GM19025 (cell line): ENCODE results near the gene CHFR.
"Not testable (repeated sequence)": the region's sequence is repeated elsewhere in the genome, so short reads cannot be mapped to it uniquely, and the experiment has no call there.

Experiments
- ATAC-seq: cut with Tn5 transposase; IDR thresholded peaks from one replicate; pipeline ENCODE4 v1.9.1; 2021; ENCODE audit warnings: mild to moderate bottlenecking, low read depth, moderate library complexity; ENCODE audit not compliant: unreplicated experiment

Gene CHFR, protein sequence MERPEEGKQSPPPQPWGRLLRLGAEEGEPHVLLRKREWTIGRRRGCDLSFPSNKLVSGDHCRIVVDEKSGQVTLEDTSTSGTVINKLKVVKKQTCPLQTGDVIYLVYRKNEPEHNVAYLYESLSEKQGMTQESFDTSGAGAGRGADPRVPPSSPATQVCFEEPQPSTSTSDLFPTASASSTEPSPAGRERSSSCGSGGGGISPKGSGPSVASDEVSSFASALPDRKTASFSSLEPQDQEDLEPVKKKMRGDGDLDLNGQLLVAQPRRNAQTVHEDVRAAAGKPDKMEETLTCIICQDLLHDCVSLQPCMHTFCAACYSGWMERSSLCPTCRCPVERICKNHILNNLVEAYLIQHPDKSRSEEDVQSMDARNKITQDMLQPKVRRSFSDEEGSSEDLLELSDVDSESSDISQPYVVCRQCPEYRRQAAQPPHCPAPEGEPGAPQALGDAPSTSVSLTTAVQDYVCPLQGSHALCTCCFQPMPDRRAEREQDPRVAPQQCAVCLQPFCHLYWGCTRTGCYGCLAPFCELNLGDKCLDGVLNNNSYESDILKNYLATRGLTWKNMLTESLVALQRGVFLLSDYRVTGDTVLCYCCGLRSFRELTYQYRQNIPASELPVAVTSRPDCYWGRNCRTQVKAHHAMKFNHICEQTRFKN

DNA sequence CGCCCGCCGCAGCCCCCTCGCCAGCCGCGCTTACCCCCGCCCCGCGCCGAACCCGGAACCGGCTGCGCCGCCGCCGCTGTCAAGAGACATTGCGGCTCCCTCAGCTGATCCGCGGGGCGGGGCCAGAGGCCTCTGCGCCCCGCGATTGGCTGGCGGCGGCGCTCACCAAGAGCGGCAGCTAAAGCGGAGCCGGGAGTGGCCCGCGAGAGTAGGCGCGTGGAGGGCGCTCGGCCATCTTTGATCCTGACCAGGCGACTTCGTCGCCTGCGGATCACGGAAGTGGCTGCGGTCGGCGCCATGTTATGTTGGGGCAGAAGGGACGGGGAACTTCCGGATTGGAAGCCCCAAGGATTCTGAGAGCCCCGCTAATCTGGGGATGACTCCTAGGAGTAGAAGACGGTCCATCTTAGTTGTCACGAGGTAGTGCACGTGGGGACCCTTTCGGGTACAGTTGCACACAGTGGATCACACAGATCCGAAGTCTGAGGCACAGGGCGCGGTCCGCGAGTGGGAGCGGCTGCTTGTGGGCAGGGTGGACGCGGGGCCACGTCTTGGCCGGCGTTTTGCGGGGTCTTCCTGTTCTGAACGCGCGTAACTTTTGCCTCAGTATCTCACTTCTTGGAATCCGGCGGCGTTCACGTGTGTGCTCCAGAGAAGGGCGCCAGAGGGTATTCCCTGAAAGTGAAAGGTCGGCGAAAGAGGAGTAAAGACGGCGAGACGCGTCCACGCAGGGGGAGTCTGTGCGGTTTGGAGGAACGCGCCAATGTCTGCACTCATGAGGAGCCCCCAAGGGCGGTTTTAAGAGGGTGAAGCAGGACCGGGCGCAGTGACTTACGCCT lies at the start of gene CHFR:
CHFR (minus strand) TSS at position 93 of the 839 bp plus-strand sequence. CDS start 277 bp downstream, outside the sequence.
- peak; percentile 99 for ATAC-seq

DNA sequence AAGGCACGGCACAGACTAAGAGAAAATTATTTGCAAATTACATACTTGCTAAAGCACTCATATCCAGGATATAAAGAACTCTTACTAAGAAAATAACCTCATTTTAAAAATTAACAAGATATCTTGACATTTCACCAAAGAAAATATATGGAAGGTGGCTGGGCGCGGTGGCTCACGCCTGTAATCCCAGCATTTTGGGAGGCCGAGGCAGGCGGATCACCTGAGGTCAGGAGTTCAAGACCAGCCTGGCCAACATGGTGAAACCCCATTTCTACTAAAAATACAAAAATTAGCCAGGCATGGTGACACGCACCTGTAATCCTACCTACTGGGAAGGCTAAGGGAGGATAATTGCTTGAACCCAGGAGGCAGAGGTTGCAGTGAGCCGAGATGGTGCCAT lies 49.5 kb upstream of the CHFR start:
- not testable (repeated sequence) for ATAC-seq

DNA sequence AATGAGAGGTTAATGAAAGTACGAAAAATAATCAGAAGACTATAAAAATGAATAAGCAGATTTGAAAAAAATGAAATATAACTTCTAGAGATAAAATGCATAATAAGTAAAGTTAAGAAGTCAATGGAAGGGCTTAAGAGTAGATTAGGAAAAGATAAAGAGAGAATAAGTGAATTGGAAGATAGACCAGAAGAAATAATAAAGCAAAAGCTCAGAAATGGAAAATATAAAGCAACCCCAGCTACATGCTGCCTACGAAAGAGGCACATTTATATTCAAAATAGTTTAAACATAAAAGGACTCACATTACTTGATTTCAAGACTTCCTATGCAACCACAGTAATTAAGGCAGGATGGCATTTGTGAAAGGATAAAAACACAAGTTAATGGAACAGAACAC lies 48.8 kb upstream of the CHFR start:
- ATAC-seq, result no peak

DNA sequence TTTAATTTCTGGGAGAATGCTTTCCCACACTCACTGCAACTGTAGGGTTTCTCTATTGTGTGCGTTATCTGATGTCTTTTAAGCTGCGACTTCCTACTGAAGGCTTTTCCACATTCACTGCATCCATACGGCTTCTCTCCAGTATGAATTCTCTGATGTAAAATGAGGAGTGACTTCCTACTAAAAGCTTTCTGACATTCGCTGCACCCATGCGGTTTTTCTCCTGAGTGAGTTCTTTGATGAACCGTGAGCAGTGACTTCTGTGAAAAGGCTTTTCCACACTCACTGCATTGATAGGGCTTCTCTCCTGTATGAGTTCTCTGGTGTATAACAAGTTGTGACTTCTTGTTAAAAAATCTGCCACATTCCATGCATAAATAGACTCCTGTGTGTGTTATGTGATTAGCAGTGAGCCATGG lies 39.0 kb upstream of the CHFR start:
- no peak for ATAC-seq

DNA sequence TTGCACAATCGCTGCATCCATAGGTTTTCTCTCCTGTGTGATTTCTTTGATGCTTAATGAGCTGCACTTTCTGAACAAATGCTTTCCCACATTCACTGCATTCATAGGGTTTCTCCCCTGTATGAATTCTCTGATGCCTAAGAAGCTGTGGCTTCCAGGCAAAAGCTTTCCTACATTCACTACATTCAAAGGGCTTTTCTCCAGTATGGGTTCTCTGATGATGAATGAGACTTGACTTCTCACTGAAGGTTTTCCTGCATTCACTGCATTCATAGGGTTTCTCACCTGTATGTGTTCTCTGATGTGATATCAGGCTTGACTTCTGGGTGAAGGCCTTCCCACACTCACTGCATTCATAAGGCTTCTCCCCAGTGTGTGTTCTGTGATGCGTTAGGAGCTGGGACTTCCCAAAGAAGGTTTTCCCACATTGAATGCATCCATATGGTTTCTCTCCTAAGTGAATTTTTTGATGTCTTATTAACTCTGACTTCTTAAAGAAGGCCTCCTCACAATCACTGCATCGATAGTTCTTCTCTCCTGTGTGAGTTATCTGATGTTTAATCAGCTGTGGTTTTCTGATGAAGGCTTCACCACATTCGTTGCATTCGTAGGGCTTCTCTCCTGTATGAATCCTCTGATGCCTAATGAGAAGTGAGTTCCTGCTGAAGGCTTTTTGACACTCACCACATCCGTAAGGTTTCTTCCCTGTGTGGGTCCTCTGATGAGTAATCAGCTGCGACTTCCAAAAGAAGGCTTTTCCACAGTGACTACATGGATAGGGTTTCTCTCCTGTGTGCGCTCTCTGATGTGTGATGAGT lies 38.4 kb upstream of the CHFR start:
- ATAC-seq, result no peak

DNA sequence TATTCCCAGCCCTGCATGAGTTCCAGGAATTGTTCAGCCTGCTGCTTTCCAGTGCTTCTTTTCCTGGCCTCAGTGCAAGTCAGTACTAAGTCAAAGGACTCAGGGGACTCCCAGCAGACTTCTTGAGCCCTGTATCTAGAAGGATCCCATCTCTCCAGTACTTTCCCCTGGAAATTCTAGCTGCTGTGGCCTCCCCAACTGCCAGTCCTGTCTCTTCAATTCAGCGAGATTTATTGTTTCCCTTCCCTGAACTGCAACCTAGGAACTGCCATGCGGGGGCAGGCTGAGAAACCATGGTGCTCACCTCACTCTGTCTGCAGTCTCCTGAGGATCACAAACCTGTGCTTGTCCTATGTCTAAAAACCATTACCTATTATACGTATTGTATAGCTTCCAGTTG lies 37.0 kb upstream of the CHFR start:
- ATAC-seq, result no peak

DNA sequence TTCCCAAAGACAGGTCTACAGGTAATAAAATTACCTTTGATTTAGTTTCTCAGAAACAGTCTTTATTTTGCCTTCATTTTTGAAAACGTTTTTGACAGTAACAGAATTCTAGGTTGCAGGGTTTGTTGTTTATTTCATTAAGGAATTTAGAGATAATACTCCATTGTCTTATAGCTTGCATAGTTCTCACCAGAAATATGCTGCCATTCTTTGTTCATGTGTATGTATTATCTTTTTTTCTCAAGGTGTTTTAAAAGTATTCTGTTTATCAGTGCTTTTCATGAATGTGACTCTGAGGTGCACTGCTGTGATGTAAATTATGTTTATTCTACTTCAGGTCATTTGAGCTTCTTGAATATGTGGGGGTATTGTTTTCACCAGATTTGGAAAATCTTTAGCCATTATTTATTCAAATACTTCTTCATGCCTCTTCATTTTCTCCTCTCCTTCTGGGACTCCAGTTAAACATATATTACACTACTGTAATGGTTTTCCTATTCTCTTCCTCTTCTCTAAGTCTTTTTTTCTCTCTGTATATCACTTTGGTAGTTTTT lies 36.0 kb upstream of the CHFR start:
- ATAC-seq, result no peak

DNA sequence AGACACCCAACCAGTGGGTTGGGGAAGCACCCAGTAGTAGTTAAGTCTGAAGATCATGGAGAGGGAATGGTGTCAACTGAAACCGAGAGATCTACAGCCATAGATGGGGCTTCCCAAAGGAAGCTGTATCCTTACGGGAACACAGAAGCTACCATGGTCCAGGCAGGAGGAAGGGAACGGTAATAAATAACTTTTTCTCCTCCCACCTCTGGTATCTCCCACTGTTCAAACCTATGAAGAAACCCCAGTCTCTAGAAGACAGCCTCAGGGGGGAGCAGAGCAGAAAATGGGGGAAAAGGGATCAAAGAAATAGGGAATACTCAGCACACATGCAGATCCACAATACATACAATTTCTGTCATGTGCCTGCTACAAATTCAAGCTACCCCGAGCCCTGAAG lies 35.3 kb upstream of the CHFR start:
- no peak for ATAC-seq

DNA sequence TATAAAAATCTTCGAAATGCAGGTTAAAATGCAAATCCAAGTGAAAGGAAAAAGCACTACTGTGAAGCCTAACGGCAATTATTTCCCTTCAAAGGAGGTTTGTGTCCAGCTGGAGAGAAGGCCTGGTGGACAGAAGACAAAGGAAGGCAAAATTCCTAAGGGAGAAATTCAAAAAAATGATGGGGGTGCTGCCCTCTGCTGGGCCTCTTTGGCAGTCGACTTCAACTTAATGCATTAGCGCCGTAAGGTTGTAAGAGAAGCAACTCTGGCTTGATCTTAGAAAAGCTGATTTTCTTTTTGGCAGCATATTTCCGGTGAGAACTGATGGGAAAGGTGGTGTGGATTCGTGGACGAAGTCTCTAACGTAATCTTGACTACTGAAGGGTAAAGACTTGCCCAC lies 34.3 kb upstream of the CHFR start:
- ATAC-seq, result no peak

DNA sequence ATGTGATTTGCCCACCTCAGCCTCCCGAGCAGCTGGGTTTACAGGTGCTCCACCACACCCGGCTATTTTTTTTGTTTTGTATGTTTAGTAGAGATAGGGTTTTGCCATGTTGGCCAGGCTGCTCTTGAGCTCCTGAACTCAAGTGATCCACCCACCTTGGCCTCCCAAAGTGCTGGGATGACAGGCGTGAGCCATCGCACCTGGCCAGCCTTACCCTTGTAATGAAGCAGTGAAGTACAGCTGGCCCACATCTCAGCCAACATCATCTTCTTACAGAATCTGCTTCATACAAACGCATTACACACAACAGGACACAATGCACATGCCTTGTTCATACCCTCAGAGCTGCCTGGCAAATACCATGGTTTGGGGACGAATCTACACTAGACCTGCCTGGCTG lies 31.3 kb upstream of the CHFR start:
- ATAC-seq, result no peak

DNA sequence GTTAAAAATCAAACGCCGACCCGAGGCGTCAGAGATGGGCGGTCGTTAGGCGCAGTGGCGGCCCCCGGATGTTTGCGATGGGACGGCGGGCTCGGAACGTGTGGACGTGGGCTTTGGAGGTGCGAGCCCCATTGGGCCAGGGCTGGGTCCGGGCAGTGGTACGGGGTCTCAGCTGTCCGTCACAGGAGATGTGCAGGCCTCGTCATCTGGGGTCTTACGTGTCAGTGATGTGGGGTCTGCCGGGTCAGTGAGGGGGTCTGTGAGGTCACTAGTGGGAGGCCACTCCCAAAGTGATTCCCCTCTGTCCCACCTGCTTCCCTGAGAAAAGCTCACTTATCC lies 21.6 kb upstream of the CHFR start:
- ATAC-seq, result no peak

DNA sequence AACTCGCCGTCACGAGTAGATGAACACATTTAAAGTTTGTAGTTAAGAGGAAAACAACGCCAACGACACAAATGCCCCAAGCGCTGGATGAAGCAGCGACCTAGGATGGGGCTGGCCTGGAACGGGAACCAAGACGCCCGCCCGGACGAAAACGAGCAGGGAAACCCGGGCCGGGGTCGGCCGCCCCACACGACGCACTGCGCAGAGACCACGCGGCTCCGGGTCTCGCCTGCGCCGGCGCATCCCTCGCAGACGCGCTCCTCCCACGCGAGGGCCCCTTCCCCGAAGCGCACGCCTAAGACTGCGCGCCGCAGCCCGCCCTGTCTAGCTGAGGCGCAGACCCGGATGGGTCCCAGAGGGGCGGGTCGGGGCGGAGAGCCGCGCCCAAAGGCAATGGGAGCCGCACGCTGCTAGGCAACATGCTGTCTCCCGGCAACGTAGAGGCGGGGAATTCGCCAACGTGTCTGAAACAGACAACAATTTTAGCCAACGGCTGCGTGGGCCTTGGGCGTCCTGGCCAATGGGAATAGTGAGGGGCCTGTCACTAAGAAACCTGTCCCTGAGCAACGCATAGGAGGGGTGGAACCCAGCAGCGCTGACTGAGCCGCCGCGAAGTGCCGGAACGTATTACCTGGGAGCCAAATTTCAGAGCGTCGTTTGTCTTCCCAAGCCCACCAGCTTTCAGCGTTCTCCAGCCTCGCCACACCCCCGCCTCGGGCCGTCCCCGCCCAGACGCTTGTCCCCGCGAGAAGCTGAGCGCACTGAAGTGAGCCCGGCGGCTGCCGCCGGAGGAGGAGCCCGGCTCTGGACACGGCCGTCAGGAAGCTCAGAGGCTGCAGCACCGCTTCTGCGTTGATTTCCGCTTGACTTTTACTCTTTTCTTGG lies 21.0 kb upstream of the CHFR start:
- peak; percentile 92 for ATAC-seq

DNA sequence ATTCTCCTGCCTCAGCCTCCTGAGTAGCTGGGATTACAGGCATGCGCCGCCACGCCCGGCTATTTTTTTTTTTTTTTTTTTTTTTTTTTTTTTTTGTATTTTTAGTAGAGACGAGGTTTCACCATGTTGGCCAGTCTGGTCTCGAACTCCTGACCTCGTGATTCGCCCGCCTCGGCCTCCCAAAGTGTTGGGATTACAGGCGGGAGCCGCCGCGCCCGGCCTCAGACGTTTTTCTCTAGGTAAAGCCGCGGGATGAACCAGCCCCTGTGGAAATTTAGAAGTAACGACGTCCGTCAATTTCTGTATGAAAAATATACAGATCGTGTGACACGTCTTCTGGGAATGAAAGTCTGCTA lies 20.4 kb upstream of the CHFR start:
- not testable (repeated sequence) for ATAC-seq

DNA sequence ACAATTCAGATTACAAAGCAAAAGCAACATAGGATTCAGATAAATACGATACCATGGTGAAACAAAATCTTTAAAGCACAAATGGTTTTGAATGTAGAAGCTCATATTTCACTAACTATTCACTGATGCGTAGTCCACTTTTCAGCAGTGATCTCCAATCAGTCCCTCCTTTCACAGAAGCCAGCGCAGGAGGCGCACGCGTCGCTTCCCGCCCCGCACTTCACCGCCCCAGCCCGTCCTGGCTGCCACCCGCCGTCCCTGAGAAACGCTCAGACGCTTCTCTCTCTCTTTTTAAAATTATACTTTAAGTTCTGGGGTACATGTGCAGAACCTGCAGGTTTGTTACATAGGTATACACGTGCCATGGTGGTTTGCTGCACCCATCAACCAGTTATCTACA lies 19.8 kb upstream of the CHFR start:
- no peak for ATAC-seq

DNA sequence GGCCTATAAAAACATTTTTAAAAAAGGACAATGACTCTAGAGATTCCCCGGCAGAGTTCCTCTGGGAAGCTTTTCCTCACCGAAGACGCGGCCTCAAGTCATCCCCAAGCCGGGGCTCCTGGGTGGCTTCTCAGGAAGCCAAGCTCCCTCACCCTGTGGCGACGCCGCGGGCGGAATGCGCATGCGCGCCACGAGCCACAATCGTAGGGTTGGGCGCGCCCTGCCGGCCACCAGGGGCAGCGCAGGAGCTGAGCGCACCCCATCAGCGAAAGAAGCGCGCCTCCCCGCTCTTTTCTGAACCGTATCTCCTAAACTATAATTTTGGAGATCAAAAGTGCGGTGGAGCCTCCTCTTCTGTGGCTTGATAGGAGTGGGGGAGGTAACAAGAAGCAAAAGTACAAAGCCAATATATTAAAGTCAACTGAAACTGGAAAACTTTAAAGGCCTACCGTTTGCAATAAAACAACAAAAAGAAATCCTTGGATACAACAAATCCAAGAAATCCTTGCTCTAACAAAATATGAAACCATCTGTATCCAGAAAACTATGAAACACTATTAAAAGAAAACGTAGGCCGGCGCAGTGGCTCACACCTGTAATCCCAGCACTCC lies 17.4 kb upstream of the CHFR start:
- ATAC-seq, result no peak

DNA sequence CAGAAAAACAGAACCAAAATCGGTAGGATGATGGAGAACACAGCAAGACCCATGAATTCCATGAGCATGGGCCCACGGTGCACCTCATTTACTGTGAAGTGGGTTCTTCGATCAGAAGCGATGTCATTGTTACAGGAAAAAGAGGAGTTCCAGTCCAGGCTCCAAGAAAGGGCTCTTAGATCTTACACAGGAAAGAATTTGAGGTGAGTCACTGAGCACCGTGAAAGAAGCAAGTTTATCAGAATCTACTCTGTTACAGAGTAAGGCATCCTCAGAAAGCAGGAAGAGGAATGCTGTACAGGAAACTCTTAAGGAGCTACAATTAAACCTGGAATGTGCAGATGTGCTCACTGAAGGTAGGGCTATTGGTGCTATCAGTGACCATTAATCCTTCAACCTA lies 11.6 kb upstream of the CHFR start:
- ATAC-seq, result no peak

DNA sequence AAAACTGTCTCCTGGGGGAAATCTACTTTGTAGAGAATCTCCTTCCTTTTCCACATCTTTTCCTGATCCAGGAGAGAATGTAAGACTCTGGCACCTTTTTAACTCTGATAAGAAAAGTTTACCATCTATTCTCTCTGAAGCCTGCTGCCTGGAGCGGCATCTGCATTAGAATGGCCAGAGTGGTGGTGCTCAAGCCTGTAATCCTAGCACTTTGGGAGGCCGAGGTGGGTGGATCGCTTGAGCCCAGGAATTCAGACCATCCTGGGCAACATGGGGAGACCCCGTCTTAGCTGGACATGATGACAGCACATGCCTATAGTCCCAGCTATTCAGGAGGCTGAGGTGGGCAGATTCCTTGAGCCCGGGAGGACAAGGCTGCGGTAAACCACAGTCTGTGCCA lies 1.4 kb upstream of the CHFR start:
- ATAC-seq, result no peak

DNA sequence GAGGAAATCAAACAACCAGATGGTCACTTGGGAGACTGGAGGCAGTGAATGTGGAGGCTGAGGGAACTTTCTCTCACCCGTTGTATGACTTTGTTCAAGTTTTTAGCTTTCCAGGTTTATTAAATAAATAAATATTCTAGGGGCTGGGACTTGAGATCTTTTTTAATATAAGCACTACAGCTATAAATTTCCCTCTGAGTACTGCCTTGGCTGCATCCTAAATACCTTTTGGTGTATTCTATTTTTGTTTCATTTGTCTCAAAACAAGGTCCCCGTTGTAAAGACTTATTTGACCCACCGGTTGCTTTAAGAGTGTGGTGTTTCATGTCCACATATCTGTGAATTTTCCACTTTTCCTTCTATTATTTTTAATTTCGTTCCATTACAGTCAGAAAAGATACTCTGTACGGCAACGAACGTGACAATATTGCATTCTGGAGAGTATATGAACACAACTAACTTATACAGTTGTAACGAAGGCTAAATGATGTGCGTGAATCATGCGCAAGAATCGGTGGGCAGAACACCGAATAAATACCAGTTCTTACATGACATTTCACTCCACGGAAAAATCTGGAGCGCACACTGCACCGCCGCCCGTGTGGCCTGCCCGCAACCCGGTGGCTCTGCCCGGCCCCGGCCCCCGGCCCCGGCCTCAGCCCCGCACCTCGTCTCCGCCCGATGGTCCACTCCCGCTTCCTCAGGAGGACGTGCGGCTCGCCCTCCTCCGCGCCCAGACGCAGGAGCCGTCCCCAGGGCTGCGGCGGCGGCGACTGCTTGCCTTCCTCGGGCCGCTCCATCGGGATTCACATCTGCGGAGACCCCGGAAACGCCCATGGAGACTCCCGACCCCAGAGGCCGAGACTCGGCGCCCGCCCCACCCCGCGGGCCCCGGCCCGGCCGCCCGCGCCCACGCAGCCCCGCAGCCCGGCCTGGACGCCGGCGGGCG lies 602 bp downstream of the CHFR start:
- ATAC-seq, result peak; percentile 12
